HG02588 (cell line): Measurements from ENCODE around the gene SLC4A2.

Experiments used
- ATAC-seq: cut with Tn5 transposase; IDR thresholded peaks from one replicate; pipeline ENCODE4 v1.9.1; 2021; ENCODE audit warnings: mild to moderate bottlenecking, moderate library complexity; ENCODE audit not compliant: unreplicated experiment

Gene SLC4A2

DNA sequence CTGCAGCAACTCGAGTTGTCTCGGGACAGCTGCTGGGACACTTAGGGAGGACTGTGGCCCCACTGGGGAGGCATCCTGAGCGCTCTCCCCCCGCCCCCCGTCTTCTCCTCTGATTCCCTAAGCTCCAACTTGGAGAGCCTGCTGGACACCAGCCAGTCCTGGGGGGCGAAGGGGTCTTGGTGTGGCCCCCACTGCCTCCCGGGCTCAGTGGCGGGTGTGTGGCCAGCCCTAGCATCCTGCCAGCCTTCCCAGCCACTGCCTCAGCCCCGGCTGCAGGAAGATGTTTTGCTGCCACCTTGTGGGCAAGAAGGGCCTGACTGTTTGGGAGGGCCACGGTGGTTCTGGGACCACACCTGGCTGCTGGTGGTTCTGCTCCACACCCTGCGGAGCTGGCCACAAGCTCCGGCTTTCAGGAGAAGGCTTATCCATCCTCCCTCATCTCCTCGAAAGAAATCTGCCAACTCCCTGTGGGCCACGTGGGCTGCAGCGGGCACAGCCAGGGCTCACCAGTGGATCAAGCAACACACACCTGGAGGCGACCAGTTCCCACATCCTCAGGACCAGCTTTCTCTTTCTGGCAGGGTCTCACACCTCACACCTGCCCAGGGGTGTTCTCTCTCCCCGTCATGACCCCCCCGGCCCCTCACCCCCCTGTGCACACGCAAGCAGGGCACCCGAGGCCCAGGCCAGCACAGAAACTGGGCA, 51.7 kb downstream of the SLC4A2 start:
- ATAC-seq: peak; percentile 76

- no peak for ATAC-seq
Measured at GRCh38 chr7:151113344-151114150, 54.2 kb downstream of the SLC4A2 start.

DNA sequence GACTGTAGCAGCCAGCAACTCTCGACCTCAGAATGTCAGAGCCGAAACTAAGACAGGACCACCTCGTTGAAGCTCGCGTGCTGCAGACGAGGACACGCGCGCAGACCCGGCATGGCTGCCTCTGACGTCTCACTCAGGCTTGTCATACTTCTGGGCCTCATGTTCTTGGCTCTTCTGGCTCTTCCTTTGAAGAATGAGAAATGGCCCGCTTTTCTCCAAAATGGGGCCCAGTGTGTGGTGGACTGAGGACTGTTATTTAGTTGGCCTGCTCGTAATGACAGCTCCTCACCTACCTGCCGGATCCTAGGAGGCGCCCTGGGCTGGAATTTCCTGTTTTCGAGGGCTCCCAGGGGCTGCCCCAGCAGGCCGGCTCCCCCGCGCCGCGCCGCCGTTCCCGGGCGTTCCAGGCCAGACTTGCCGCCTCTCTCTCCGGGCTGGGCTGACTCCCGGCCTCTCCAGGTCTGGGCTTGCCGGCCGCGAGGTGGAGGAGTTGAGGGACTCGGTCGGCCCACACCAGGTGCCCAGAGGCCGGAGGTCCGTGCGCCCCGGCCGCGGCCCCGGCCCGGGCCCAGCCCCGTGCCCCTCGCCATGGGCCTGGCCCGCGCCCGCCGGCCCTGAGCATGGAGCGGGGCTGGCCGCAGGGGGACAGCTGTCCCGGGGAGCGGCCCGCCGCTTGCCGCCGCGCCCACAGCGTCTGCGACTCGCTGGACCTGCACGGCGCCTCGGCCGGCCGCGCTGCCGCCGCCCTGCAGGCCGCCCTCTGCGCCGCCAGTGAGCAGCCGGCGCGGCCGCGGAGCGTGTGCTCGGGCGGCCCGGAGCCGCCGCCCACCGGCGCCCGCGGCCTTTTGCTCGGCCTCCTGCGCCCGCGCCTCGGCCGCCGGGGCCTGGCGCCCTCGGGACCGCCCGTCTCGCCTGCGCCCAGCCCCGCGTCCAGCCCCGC, 55.0 kb downstream of the SLC4A2 start:
- no peak for ATAC-seq

GRCh38 chr7:151115121-151115835, 55.9 kb downstream of the SLC4A2 start:
- ATAC-seq: no peak

- no peak for ATAC-seq
Measured at GRCh38 chr7:151115836-151116418, 56.5 kb downstream of the SLC4A2 start.

- ATAC-seq: no peak
Measured at GRCh38 chr7:151116603-151117440, 57.4 kb downstream of the SLC4A2 start.

DNA sequence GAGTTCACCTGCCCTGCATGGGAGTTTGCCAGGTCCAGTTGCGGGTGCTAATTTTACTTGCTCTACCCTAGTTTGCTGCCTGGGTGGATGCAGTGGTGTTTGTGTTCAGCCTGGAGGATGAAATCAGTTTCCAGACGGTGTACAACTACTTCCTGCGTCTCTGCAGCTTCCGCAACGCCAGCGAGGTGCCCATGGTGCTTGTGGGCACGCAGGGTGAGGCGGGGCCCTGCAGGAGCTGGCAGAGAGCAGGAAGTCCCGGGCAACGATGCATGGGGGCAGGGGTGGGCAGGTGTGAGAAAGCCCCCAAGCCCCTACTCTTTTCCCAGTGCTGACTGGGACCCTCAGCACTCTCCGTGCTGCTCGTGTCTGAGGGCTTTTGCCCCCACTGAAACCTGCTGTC, 58.2 kb downstream of the SLC4A2 start:
- ATAC-seq: no peak

DNA sequence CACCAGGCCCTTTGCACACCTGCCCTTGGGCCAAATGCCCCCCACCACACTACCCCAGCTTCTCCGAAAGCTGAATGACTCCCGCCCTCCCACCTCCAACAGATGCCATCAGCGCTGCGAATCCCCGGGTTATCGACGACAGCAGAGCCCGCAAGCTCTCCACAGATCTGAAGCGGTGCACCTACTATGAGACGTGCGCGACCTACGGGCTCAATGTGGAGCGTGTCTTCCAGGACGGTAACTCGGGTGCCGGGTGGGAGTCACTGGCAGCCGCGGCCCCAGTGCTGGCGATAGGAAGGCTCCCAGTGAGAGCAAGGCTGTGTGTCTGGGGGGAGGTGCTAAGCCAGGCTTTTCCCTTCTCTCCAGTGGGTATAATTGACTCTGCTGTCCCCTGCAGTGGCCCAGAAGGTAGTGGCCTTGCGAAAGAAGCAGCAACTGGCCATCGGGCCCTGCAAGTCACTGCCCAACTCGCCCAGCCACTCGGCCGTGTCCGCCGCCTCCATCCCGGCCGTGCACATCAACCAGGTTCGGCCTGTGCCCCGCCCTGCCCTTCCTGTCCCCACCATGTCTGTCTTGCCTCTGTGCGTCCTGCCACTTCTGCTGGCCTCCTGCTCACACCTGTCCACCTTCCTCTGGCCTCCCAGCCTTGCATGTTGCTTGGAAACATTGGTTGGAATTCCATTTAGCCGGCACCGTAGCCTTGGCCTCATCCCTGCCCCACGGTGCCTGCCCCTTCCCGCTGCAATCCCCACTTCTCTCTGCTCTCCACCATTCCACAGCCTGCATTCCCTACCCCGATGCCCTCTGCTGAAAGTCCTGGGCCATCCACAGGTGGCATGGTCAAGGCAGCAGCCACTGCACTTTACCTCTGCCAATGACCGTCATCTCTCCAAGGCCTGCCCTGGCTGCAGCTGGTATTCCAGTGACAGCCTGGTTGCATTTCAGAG, 59.0 kb downstream of the SLC4A2 start:
- ATAC-seq: no peak

DNA sequence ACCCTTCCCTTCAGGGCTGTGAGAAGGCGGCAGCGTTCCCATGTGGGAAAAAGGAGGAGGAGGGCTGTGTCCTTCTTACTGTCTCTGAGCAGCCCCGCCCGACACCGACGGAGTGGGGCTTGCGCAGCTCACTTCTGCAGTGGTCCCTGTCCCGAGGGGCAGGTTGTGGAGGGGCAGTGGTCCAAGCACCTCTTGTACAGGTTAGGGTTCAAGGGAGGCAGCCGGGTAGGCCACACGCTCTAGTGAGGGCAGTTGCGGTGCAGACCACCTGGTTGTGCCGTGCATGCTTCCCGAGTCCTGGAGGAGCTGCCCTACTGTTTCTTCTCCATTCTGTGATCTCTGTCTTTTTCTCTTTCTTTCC, 59.6 kb downstream of the SLC4A2 start:
- no peak for ATAC-seq

GRCh38 chr7:151119902-151120301, 60.5 kb downstream of the SLC4A2 start:
- no peak for ATAC-seq

DNA sequence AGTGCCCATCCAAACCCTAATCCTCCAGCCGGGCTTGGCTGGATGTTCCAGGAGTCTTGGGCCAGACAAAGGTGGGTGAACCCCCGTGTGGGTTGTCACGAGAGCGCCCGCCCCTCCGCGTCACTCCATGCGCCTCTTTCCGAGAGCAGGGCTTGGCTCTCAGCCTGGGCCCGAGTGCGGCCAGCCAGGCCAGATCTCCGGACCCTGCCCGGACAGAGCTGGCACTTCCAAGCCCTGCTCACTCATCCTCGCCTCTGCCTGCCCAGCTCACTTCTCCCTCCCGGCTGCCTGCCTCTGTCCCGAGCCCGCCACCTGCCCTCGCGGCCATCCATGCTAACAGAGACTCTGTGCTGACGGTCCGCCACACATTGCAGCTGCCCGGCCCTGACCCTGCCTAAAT, 61.5 kb downstream of the SLC4A2 start:
- no peak for ATAC-seq

GRCh38 chr7:151121380-151122170, 62.2 kb downstream of the SLC4A2 start:
- ATAC-seq: no peak

DNA sequence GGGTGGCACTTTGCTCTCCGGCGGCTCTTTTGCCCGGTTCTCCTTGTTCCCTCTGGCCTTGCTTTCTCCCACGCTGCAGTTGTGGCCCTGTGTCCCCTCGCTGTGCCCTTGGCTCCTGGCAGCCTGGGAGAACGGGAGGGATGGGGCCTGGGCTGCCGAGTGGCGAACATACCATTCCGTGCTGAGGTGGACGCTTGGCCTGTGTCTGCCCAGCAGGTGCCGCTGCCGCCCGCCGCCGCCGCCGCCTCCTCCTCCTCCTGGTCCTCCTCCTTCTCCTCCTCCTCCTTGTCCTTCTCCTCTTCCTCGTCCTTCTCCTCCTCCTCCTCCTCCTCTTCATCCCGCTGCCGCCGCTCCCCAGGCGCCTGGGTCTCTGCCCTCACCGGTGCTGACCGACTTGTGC, 62.9 kb downstream of the SLC4A2 start:
- ATAC-seq: no peak

DNA sequence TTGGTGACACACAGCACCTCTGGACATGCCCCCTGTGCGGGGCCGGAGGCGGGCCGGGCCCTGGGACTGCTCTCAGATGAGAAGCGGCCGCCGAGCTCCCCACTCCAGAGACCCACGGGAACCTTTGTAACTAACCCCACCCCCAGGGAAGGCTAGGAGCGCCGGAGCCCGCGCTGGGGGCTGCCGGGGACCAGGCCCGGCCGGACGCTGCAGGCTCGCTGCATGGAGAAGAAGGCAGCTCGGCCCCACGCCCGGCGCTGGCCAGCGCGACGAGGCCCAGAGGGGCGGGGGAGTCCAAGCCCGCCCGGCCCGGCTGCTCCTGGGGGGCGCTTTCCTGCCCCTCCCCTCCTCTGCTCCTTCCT, 63.4 kb downstream of the SLC4A2 start:
- ATAC-seq: no peak

DNA sequence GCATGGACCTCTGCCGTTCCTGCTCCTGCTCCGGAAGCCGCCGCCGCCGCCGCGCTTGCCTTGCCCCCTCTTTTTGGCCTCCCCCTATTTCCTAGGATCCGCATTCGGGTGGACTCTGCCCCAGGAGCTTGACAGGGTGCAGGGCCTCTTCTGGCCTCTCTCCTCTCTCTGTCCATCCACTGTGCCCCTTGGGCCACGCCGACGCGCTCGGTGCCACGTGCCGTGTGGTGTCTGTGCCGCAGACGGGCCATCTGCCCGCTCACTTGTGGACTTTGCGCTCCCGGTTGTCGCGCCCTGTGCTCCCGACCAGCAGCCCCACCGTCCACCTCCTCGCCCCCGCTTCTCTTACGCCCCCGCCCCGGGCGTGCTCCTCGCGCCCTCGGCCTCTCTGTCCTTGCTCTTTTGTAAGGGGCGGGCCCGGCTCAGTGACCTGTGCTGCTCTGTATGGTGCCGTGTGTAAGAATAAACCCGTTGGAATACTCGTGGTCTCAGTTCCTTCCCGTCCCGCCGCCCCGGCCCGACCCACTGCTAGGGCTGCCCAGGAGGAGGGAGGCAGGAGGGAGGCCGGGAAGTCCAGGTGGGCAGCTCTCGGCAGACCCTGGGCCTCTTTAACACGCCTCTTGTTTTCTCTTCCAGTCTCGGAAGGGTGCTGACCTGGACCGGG, 63.9 kb downstream of the SLC4A2 start:
- ATAC-seq: no peak

DNA sequence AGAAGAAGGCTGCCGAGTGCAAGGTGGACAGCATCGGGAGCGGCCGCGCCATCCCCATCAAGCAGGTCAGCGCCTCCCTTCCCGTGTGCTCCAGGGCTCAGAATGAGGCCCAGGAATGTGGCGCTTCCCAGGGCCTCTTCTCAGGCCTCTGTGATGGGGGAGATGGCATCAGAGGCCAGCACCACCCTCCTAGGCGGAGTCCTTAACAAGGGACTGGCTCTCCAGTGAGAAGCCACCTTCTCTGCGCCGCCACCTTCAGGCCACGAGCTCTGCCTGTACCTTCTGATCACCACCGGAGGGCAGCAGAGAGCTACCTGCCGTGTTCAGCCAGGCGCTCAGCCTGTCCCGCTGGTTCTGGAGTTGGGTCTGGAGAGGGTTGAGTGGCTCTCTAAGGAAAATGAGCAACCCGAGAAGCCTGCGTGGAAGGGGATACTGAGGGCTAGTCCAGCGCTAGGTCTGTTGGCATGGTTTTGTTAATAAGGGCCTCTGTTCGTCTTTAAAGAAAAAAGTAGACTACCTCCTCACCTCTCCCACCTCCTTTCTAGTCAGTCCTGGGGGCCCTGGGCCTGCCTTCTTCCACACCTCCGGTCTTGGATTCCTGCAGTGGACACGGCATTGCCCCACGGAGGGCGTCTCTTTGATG, 64.6 kb downstream of the SLC4A2 start:
- peak; percentile 85 for ATAC-seq

- ATAC-seq: no peak
Measured at GRCh38 chr7:151124481-151124880, 65.1 kb downstream of the SLC4A2 start.
